Adipocyte (in vitro differentiated cells): ENCODE data around the gene C5orf58.

Experiments used
- DNase-seq: peaks from one replicate; pipeline ENCODE4 v3.0.0-alpha.2; 2015; ENCODE audit warnings: low read depth
- H3K27me3 ChIP-seq: replicated peaks from 2 replicates; pipeline ENCODE4 v1.7.0; 2013; ENCODE audit warnings: mild to moderate bottlenecking, low read length, moderate library complexity; ENCODE audit not compliant: control insufficient read depth, insufficient read depth
- H3K36me3 ChIP-seq: 2 replicates; pipeline ENCODE4 v1.7.0; 2013; ENCODE audit warnings: low read length, mild to moderate bottlenecking, moderate library complexity; ENCODE audit not compliant: control insufficient read depth, insufficient read depth, severe bottlenecking
- H3K4me1 ChIP-seq: 2 replicates; pipeline ENCODE4 v1.7.0; 2013; ENCODE audit warnings: mild to moderate bottlenecking, low read length, moderate library complexity; ENCODE audit not compliant: control insufficient read depth, insufficient read depth
- H3K4me3 ChIP-seq: 2 replicates; pipeline ENCODE4 v1.7.0; 2013; ENCODE audit warnings: mild to moderate bottlenecking, low read length, moderate library complexity
- H3K9ac ChIP-seq: 2 replicates; pipeline ENCODE4 v1.7.0; 2013; ENCODE audit warnings: mild to moderate bottlenecking, low read length, moderate library complexity
- H3K9me3 ChIP-seq: 2 replicates; pipeline ENCODE4 v1.7.0; 2013; ENCODE audit warnings: mild to moderate bottlenecking, low read length, moderate library complexity; ENCODE audit not compliant: control insufficient read depth

The C5orf58 gene

GRCh38 chr5:170287532-170287931 is 54.7 kb downstream of the C5orf58 start:
- DNase-seq, result no peak
- H3K27me3 ChIP-seq, result peaks cover 17% of the 10 kb centered on the region
- H3K36me3 ChIP-seq, result no peaks in the 10 kb centered on the region
- H3K9ac ChIP-seq, result no peak overlapping the region
- peaks cover 46% of the 10 kb centered on the region for H3K9me3 ChIP-seq
- H3K4me1 ChIP-seq, result peaks cover 4% of the 10 kb centered on the region
- no peak overlapping the region for H3K4me3 ChIP-seq

- peaks cover 4% of the 10 kb centered on the region for H3K4me1 ChIP-seq
- no peak for DNase-seq
- H3K4me3 ChIP-seq, result no peak overlapping the region
- peaks cover 40% of the 10 kb centered on the region for H3K9me3 ChIP-seq
- H3K9ac ChIP-seq, result no peak overlapping the region
- H3K27me3 ChIP-seq, result peaks cover 18% of the 10 kb centered on the region
- H3K36me3 ChIP-seq, result no peaks in the 10 kb centered on the region
These were observed 55.4 kb downstream of the C5orf58 start for GRCh38 chr5:170288151-170288550.

DNA sequence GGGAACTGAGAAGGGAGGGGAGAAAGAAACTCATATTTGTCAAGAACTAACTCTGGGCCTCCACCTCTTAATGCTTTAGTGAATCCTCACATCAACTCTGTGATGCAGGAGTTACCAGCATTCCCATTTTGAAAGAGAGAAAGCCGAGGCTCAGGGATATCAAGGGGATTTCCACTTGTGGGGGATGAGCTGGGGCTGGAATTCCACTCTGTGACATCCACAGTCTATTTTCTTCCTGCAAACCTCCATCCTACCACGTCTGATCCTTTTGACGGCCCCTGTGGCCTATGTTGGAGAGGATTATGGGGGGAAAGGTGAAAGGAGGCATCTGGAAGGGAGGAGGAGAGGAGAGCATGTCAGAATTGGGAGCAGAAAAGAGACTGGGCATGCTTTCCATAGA is 55.8 kb downstream of the C5orf58 start:
- Histone ChIP-seq H3K9me3 (peaks cover 36% of the 10 kb centered on the region), H3K4me3 (no peak overlapping the region), H3K9ac (no peak overlapping the region), H3K27me3 (peaks cover 22% of the 10 kb centered on the region), H3K36me3 (no peaks in the 10 kb centered on the region), H3K4me1 (peaks cover 4% of the 10 kb centered on the region)
- DNase-seq, result no peak

DNA sequence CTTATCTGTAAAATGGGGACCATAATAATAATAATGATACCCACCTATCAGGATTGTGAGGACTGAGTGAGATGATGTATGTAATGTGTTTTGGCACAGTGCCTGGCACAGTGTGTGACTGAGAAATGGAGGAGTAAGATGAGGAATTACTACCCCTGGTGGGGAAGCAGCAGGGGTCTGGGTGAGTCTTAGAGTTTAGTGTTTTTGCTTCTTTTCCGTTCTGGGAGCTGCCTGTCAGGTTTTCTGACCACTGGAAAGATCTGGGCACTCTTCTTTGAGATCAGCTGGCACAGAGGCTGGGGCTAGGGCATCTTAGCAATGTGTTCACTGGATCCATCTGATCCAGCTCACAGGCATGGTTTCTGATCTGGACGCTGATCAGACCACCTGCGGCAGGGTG is 56.3 kb downstream of the C5orf58 start:
- Histone ChIP-seq H3K9me3 (peaks cover 30% of the 10 kb centered on the region), H3K9ac (no peak overlapping the region), H3K4me3 (no peak overlapping the region), H3K4me1 (peaks cover 4% of the 10 kb centered on the region), H3K27me3 (peaks cover 23% of the 10 kb centered on the region), H3K36me3 (no peaks in the 10 kb centered on the region)
- no peak for DNase-seq

DNA sequence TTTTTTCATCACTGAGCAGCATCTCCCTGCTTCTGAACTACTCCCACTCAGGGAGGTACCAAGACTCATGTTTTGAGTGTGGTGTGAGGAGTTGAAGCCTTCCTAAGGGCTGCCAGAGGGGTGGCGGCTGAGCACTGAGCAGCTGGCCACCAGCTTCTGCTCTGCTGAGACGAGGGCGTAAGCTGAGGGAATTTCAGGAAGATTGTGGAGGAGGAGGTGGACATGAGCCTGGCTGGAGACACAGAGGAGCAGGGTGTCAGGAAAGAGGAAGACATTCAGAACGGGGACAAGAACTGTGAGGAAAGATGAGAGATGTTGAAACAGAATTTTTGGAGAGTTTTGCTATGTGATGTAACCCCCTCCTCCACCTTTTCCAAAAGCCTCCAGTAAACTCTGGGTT is 57.0 kb downstream of the C5orf58 start:
- H3K4me1 ChIP-seq, result peaks cover 4% of the 10 kb centered on the region
- H3K27me3 ChIP-seq, result peaks cover 27% of the 10 kb centered on the region
- peaks cover 25% of the 10 kb centered on the region for H3K9me3 ChIP-seq
- H3K36me3 ChIP-seq, result no peaks in the 10 kb centered on the region
- DNase-seq, result no peak
- no peak overlapping the region for H3K4me3 ChIP-seq
- H3K9ac ChIP-seq, result no peak overlapping the region

DNA sequence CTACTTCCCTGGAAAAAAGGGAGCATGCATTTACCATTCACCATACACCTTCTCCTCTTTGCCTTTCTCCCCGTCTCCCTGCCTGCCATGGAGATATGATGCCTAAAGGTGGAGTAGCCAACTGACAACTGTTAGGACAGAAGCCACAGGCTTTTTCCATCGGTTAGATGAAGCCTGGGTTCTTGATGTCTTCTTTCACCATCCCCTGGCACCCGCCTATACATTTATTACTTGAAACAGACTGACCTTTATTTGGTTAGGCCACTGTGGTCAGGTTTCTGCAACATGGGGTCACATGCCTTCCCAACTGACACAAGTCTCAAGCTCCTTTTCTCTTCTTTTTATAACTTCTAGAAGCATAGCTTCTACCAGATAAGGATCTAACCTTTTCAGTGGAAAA is 57.7 kb downstream of the C5orf58 start:
- Histone ChIP-seq H3K9ac (no peak overlapping the region), H3K27me3 (peaks cover 34% of the 10 kb centered on the region), H3K4me3 (no peak overlapping the region), H3K9me3 (peaks cover 18% of the 10 kb centered on the region), H3K4me1 (peaks cover 4% of the 10 kb centered on the region), H3K36me3 (no peaks in the 10 kb centered on the region)
- no peak for DNase-seq

GRCh38 chr5:170292179-170293104 is 59.7 kb downstream of the C5orf58 start:
- H3K36me3 ChIP-seq, result no peaks in the 10 kb centered on the region
- no peak for DNase-seq
- H3K4me3 ChIP-seq, result no peak overlapping the region
- peaks cover 4% of the 10 kb centered on the region for H3K4me1 ChIP-seq
- H3K27me3 ChIP-seq, result peaks cover 49% of the 10 kb centered on the region
- no peaks in the 10 kb centered on the region for H3K9me3 ChIP-seq
- H3K9ac ChIP-seq, result no peak overlapping the region

DNA sequence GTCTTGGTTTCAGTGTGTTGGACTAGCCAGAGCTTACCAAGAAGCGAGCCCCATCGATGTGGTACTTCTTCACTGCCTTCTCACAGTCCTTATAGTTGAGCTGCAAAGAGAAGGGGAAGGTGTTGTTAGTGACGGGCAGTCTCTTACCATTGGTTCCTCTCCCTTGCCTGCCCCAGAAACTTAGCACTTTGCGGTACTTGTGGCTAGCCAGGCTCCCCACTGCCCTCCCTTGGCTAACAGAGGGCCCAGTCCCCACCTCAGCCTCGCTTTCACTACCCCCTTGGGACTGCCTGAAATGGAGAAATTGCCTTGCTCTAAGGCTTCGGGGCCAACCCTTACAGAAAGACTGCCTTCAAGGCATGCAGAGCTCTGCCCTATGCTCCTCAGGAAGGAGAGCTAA is 60.5 kb downstream of the C5orf58 start:
- H3K9me3 ChIP-seq, result no peaks in the 10 kb centered on the region
- H3K27me3 ChIP-seq, result peaks cover 51% of the 10 kb centered on the region
- no peaks in the 10 kb centered on the region for H3K36me3 ChIP-seq
- no peak for DNase-seq
- H3K4me1 ChIP-seq, result peaks cover 4% of the 10 kb centered on the region
- H3K4me3 ChIP-seq, result no peak overlapping the region
- no peak overlapping the region for H3K9ac ChIP-seq

- peaks cover 51% of the 10 kb centered on the region for H3K27me3 ChIP-seq
- H3K4me1 ChIP-seq, result peaks cover 4% of the 10 kb centered on the region
- no peaks in the 10 kb centered on the region for H3K9me3 ChIP-seq
- no peak for DNase-seq
- H3K9ac ChIP-seq, result no peak overlapping the region
- H3K4me3 ChIP-seq, result no peak overlapping the region
- H3K36me3 ChIP-seq, result no peaks in the 10 kb centered on the region
These were observed 61.3 kb downstream of the C5orf58 start for GRCh38 chr5:170294057-170294456.

- Histone ChIP-seq H3K9me3 (no peaks in the 10 kb centered on the region), H3K4me3 (no peak overlapping the region), H3K36me3 (no peaks in the 10 kb centered on the region), H3K4me1 (peaks cover 4% of the 10 kb centered on the region), H3K9ac (no peak overlapping the region), H3K27me3 (peaks cover 51% of the 10 kb centered on the region)
- DNase-seq, result no peak
These were observed 61.8 kb downstream of the C5orf58 start for GRCh38 chr5:170294556-170294955.
